ENCODE measurements around the gene DDX27.

The DDX27 gene

DNA sequence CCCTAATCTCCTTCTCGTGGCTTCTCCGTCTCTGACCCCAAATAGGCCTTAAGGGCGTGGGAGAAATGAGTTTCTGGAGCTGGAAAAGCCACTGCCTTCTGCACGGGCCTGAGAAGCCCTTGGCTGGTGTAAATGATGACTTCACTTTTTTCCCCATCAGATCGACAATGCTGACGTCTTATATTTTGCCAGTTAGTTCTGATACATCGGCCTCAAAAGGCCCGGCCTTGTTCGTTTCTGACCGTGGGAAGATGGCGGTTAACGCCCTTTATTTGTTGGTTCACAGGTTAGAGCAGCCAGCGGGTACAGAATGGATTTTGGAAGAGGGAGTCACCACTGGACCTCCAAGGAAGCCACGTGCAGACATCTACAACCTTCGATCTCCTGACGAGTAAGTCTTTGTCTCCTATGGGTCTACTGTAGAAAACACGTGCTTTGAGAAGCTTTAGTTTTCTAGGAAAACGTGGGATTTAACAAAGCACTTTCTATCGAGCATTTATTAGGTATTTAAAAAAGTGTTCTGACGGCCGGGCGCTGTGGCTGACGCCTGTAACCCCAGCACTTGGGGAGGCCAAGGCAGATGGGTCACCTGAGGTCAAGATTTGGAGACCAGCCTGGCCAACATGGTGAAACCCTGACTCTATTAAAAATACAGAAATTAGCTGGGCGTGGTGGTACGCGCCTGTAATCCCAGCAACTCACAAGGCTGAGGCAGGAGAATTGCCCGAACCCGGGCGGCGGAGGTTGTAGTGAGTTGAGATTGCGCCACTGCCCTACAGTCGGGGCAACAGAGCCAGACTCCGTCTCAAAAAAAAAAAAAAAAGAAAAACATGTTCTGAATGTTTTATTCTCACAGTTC is 59.8 kb downstream of the DDX27 start:
- DNase-seq (ENCODE audit: low read depth in 2 of 2), result no peak

DNA sequence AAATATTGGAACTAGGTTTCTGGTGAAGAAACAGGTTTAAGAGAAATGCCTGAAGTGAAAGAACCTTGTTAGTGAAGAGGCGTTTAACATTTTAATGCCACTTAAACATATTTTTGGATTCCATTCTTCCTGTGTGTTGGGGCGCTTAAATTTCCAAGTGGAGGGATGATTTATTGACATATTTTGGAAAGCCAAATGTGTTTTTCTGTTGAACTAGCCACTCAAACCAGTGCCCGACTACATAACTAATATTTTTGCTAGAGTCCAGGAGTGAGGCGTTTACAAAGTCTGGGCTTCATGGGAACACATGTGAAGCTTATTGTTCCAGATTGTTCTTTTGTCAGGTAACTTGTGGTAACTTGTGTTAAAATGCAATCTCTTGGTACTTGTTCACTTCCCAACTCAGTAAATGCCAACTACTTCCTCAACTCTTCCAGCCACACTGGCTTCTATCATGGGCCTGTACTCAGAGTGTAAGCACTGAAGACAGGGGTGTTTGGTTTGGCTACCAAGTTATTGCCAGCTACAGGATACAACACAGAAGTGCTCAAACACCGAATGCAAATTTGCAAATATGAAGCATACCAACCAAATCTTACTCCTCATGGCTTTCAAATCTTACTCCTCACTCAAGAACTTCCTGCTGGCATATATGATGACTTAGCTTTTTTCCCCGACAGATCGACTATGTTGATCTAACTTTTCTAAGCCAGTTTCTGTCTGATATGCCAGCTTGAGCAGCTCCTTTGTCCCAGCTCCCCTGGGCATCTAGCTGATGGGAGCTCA is 60.7 kb downstream of the DDX27 start:
- DNase-seq (ENCODE audit: low read depth in 2 of 2), result no peak

DNA sequence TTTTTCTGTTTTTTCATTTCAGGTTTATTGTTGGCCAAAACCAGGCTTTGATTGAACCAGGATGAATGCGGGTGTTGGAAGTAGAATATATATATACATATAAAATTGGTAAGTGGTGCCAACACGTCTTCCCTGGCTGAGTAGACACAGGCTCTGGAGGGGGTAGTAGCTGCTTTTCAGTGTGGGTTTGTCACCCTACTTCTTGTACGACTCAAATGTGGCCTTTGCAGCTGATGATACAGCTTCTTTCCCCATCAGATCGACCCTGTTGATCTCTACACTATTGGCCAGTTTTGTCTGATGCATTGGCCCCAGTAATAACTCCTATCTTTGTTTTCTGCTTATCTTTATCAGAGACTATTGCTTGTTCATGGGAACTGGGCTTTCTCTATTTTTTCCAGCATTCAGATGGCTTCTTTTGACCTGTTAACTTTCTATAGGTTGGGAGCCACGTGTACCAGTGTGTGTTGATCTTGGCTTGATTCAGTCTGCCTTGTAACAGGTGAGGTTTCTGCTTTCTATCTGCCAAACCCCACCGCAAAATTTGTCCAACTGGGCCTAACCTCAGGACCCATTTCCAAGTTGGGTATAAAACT is 61.3 kb downstream of the DDX27 start:
- no peak for DNase-seq (ENCODE audit: low read depth in 2 of 2)

DNA sequence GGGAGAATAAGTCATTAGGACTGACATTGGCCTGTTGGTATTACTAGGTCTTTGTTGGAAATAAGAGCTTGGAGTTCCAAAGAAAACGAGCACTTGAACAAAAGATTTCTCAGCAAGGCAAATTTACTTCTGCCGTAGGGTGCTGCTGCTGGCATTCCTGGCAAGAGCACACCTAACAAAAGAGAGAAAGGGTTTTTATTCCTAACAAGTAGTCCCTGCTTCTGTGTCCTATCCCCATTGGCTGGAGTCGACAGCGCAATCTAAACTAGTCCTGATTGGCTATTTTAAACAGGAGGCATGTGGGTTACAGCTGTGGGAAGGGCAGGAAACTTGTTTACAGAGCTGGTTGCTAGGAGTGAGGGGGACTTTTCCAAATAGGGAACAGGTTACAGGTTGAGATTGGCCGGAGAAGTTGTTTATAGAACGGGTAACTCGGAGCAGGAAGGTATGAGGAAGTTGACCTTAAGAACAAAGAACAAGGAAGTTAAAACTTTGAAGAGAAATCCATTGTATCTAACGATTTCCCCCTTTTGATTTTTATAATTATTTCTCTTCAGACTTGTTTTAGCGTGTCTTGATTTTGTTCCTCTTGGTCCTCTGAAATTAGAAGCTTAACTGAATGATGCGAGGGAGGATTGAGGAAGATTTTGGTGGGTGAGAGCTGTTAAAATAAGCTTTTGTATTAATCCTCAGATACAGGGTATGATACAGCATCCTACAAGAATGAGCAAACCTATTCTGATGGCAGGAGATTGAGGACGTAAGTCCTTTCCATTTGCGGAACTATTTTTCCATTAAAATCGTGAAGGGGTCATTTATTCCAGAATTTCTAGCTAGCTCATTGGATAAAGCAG is 62.1 kb downstream of the DDX27 start:
- no peak for DNase-seq (ENCODE audit: low read depth in 2 of 2)

DNA sequence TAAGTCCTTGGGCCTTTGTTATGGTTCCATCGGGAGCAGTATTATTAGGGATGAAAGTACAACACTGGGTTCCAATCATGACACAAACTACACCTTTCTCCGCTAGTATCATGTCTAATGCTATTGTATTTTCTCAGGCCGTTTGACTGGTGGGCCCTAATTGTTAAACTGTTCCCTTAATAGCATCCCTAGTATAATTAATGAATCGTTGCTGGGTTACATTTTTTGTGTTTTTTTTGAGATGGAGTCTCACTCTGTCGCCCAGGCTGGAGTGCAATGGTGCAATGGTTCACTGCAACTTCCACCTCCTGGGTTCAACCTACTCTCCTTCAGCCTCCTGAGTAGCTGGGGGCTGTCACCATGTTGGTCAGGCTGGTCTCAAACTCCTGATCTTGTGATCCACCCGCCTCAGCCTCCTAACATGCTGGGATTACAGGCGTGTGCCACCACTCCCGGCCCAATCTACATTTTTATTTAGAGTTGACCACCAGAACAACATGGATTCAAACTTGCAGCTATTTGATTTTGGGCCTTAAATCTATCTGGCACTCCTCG is 62.8 kb downstream of the DDX27 start:
- no peak for DNase-seq (ENCODE audit: low read depth in 2 of 2)

DNA sequence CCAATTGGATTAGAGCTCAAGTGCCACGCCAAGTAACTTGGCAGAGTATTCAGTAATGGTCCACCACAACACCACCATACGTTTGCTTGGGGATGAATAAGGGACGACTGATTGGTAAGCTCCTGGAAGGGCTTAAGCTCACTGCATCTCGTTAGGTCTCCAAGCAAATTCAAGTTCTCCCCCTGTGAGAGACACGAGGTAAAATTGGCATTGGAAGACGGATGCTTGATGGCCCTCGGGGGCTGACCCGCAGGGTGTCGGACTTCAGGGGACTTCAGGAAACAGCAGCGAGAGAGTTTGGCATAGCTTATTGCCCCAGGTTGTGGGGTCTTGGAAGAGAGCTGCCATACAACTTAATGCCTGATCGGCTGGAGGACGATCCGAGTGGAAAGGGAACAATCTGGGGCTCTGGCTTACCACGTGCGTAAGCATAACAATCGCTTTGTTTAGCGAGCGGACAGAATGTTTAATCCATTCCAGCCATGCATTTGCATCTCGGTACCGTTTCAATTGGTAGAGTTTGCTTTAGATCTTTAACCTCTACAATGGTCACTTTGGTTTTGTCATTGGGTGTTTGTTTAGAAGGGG is 63.5 kb downstream of the DDX27 start:
- no peak for DNase-seq (ENCODE audit: low read depth in 2 of 2)

DNA sequence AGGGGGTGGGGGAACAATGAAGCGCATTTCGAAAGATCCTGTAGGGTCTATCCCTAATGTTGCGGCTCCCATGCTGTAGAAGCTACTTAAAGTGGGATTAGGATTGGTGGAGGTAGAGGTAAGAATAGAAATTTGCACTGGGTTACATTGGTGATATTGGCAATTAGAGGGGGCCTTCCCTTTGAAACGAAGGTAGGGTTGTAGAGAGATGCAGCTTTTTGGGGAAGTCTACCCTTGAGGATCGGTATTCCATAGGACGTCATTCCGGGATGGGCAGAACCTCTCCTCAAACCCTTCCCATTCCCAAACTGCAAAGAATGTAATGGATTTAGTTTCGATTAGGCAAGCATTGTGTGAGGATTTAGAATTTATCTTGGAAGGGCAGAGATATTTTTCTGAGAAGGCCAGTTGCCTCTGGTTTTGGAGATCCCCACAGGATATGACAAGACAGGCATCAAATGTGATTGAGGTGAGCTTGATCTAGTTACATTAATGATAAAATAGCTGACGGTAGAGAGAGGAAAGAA is 64.0 kb downstream of the DDX27 start:
- DNase-seq (ENCODE audit: low read depth in 2 of 2), result no peak

DNA sequence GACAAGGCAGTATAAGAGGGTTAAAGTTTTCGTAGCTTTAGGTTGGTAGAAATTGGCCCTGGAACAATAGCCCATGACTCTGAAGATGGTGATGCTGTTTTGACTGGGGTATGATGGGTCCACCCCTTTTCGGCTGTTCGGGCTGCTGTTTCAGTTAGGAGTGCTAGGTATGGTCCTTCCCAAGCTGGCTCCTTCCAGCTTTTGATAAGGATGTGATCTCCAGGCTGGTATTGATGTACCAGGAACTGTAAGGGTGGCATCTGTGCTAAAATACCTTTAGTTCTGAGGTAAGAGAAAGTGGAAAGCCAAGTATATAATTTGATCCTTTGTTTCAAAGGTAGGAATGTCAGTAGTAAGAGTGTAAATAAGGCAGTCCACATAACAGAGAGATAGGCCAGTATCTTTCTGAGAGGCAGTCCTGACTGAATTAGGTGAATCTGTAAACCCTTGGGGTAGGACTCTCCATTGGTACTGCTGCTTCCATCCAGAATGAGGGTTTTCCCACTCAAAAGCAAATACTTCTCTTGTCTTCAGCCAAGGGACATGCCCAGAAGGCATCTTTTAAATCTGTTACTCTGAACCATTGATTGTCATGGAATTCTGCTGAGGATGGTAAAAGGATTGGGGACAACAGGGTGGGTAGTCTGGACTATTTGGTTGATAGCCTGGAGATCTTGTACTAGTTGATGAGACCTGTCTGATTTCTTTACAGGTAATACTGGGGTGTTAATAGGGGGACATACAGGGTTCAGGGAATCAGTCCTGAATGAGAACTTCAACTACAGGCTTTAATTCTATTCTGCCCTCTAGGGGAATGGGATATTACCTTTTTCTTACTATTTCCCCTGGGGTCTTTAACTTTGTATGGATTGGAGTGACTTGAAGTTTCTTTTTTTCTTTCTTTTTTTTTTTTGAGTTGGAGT is 64.7 kb downstream of the DDX27 start:
- DNase-seq (ENCODE audit: low read depth in 2 of 2), result no peak

DNA sequence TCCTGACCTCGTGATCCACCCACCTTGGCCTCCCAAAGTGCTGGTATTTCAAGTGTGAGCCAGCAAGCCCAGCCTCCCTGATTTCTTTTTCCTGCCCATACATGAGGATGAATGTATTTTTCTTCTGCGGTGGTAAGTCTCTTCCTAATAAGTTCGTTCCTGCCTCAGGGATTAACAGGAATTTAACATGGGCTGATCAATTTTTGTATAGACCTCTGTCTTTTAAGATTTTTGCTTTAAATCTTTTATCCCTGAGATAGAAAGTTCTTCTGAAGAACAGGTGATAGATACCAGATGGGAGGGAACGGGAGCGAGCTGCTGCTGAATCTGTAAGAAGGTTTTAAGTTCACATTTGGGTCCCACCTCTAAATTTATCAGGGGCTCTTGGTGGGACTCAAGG is 65.6 kb downstream of the DDX27 start:
- no peak for DNase-seq (ENCODE audit: low read depth in 2 of 2)

DNA sequence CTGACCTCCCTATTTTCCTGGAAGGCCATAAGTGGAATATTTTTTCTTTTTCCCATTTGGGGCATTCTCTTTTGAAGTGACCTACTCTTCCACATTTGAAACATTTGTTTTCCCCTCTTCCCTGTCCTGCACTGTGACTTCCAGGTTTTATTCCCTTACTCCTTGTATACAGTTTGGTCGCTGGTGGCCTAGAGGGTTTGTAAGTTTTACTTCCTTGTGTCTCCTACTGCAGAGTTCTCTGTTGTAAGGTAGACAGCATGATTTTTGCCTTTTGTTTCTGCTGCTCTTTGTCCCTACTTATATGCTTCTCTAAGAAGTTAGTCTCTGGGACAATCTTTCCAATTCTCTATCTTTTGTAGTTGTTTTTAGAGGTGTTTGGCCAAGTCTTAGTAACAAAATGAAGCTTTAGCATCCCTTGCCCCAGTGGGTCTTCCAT is 66.0 kb downstream of the DDX27 start:
- no peak for DNase-seq (ENCODE audit: low read depth in 2 of 2)

DNA sequence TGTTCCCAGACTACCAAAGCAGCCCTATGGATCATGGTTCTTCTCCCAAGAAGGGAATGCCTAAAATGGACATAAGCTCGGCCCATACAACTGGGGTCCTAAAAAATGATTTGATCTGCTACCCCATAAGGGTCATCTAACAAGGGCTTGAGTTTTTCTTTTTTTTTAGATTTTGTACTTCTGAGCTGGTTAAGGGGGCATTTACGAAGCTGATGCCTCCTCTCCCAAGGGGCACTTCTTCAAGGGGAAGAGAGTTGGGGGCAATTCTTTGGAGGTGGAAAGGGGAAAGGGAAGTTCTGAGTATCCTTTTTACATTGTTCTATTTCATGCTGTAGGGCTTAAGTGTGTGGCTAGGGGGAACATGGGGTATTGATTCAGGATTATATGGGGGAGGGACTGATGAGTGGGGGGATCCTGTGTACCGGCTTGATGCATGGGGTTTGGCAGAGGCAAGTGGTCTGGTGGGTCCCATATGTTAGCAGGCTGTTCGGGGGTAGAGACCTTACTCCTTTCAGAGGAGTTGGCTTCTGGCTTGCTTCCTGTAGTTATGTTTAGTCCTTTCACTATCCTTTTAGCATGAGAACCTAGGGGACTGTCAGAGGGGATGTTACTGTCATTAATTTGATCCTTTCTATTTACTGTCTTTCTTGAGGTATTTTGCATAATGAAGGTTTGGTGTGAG is 66.7 kb downstream of the DDX27 start:
- no peak for DNase-seq (ENCODE audit: low read depth in 2 of 2)

DNA sequence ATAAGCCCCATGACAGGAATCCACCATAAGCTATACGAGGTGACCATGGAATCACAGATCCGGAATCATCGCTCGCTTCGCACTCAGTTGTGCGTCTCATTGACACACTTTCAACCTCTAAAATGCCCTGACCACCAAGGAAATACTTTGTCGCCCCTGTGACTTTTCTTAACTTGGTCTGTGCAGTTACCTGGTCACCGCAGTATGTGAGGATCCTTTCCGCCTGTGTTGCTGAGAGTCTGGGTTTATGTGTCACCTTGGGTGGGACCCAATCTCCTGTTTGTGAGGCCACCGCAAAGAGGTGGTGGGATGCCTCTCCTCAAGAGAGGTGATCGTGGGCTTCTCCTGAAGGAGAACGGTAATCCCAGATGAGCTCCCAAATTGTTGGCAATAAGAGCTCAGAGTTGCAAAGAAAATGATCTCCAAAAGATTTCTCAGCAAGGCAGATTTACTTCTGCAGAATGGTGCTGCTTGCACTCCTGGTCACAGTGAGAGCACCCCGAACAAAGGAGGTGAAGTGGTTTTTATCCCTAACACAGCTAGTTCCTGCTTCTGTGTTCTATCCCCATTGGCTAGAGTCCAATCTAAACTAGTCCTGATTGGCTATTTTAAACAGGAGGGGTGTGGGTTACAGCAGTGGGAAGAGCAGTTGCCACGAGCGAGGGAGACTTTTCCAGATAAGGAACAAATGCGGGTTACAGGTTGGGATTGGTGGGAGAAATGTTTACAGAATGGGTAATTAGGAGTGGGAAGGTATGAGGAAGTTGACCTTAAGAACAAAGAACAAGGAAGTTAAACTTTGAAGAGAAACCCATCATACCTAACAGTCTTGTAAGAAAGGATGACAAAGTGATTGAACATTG is 67.7 kb downstream of the DDX27 start:
- no peak for DNase-seq (ENCODE audit: low read depth in 2 of 2)

DNA sequence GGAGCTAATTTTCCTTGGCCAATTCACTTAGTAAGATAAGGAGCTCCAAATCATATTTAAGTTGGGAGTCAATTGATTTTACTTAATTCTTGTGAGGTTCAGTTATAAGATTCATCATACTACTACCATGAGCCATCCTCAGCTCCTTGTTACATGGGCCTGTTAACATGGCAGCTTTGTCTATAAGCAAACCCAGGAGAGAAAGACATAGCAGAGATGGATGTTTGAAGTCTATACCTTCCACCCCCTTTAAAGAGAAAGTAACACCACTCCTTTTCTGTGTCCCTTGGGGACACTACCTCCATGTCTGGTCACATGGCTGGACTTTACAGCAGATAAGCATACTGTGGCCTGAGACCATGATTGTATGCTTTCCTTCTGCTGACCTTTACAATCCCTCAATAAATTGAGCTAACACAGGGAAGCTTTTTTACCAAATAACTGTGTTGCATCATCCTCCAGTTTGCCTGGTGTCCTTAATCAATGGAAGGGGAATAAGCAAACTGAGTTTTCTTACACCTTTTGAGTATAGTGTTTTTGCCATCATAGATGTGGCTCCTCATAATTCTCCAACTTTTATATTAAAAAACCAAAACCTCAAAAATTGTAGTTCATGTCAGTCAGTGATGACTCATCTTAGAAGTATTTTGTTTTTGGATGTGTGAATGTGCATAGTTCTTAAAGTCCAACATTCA is 68.5 kb downstream of the DDX27 start:
- DNase-seq (ENCODE audit: low read depth in 2 of 2), result peak; percentile 49 to 57

DNA sequence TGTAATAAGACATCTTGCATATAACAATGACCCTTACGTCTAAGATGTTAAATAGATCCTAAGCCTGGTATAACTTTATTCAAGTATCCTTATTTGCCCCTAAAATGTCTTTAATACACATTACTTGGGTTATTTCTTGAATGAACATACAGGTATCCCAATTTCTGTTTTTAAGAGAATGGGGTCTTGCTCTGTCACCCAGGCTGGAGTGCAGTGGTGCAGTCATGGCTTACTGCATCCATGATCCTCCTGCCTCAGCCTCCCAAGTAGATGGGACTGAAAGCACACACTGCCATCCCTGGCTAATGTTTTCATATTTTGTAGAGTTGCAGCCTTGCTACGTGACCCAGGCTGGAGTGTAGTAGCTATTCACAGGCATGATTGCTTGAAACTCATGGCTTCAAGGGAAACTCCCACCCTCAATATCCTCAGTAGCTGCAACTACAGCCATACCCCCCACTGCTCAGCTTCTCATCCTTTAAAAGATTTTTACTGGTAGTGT is 69.1 kb downstream of the DDX27 start:
- DNase-seq (ENCODE audit: low read depth in 2 of 2), result no peak

DNA sequence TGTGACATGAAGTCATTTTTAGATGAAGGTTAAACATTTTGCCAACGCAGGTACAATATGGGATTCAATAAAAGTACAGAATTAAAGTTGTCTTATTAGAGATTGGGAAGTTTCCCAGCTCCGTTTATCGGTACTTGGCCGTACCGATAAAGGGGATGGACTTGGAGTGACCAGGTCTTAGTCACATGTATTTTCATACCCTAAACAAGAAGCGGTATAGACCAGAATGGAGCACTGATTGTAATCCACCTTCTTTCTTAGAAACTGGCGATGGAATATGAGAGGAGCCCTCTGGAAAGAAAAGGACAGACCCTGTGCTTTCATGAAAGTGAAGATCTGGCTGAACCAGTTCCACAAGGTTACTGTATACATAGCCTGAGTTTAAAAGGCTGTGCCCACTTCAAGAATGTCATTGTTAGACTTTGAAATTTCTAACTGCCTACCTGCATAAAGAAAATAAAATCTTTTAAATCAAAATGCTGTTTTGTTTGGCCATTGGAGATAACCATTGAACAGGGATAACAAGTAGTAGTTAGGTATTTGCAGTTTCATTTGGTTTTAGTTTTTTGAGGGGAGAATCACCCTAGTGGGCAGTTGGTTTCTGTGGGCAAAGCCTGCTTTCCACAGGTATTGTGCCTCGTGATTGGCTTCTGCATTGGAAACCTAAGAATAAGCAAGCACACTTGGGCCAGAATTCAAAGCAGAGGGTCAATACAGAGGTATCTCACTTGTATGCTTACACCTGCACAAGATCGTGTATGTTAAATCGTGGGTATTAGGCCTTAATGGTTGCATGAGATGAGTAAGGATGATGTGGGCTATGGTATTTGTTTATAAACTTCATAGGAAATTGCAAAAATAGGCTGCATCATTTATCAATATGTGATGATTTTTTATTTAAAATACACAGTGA is 69.8 kb downstream of the DDX27 start:
- no peak for DNase-seq (ENCODE audit: low read depth in 2 of 2)

DNA sequence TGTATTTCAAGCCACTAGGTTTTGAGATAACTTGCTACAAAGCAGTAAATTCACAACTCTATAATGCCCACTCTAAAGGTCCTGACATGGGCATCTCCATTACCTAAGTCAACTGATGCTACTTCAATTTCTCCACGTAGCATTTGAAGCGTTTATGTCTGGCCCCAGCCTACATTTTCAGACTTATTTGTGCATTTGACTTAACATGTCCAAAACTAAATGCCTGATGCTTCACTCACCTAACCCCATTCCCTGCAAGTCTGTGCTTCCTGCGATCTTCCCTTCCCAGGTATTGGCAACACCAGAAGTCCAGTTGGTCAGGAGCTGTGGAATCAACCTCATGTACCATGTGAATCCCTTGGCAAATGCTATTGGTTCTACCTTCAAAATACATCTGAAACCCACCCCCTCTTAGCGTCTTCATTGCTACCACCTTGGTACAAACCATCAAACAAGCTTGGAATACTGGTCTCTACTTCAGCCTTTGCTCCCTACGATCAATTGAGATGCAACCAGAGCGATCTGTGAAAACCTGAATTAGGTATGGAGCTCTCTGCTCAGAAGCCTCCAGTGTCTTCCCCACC is 71.5 kb downstream of the DDX27 start:
- DNase-seq (ENCODE audit: low read depth in 2 of 2), result no peak
